Measurements from ENCODE around the gene TPP2.

The TPP2 gene

GRCh38 chr13:102651392-102651791, 54.6 kb downstream of the TPP2 start:
- H3K4me1 Mint-ChIP-seq (ENCODE audit: low read depth), result no peaks in the 10 kb centered on the region
- no peaks in the 10 kb centered on the region for H3K27me3 Mint-ChIP-seq
- peaks cover 58% of the 10 kb centered on the region for H3K36me3 Mint-ChIP-seq (ENCODE audit: low read depth)
- H3K9me3 Mint-ChIP-seq, result no peaks in the 10 kb centered on the region
- no peak overlapping the region for H3K4me3 Mint-ChIP-seq
- no peak overlapping the region for H3K27ac Mint-ChIP-seq
- intact Hi-C loops (cut with micrococcal nuclease), result no loop called here

GRCh38 chr13:102651892-102652291, 55.1 kb downstream of the TPP2 start:
- H3K4me1 Mint-ChIP-seq (ENCODE audit: low read depth), result no peaks in the 10 kb centered on the region
- peaks cover 53% of the 10 kb centered on the region for H3K36me3 Mint-ChIP-seq (ENCODE audit: low read depth)
- no peaks in the 10 kb centered on the region for H3K27me3 Mint-ChIP-seq
- no peak overlapping the region for H3K27ac Mint-ChIP-seq
- H3K4me3 Mint-ChIP-seq, result no peak overlapping the region
- H3K9me3 Mint-ChIP-seq, result no peaks in the 10 kb centered on the region
- intact Hi-C loops (cut with micrococcal nuclease), result no loop called here

- Mint-ChIP-seq H3K4me1 (ENCODE audit: low read depth) (no peaks in the 10 kb centered on the region), H3K27me3 (no peaks in the 10 kb centered on the region), H3K27ac (no peak overlapping the region), H3K9me3 (peaks cover 9% of the 10 kb centered on the region), H3K36me3 (ENCODE audit: low read depth) (peaks cover 25% of the 10 kb centered on the region), H3K4me3 (no peak overlapping the region)
- intact Hi-C loops (cut with micrococcal nuclease), result no loop called here
Measured at GRCh38 chr13:102654756-102655155, 58.0 kb downstream of the TPP2 start.

- no peak overlapping the region for H3K4me3 Mint-ChIP-seq
- no peak overlapping the region for H3K27ac Mint-ChIP-seq
- H3K9me3 Mint-ChIP-seq, result peaks cover 9% of the 10 kb centered on the region
- H3K36me3 Mint-ChIP-seq (ENCODE audit: low read depth), result peaks cover 10% of the 10 kb centered on the region
- no peaks in the 10 kb centered on the region for H3K4me1 Mint-ChIP-seq (ENCODE audit: low read depth)
- intact Hi-C loops (cut with micrococcal nuclease), result loop anchor here (2.0 kb wide), 1 partner anchor 13 kb away; no protein-coding TSS in a partner anchor
- H3K27me3 Mint-ChIP-seq, result no peaks in the 10 kb centered on the region
Measured at GRCh38 chr13:102657630-102658029, 60.8 kb downstream of the TPP2 start.

- Mint-ChIP-seq H3K36me3 (ENCODE audit: low read depth) (peaks cover under 1% of the 10 kb centered on the region), H3K4me3 (no peak overlapping the region), H3K27me3 (no peaks in the 10 kb centered on the region), H3K4me1 (ENCODE audit: low read depth) (no peaks in the 10 kb centered on the region), H3K27ac (no peak overlapping the region), H3K9me3 (peaks cover 9% of the 10 kb centered on the region)
- intact Hi-C loops (cut with micrococcal nuclease), result loop anchor here (2.0 kb wide), 1 partner anchor 14 kb away; no protein-coding TSS in a partner anchor
Measured at GRCh38 chr13:102658660-102659059, 61.9 kb downstream of the TPP2 start.

- intact Hi-C loops (cut with micrococcal nuclease), result loop anchor here (2.0 kb wide), 1 partner anchor 14 kb away; no protein-coding TSS in a partner anchor
- H3K4me3 Mint-ChIP-seq, result no peak overlapping the region
- H3K9me3 Mint-ChIP-seq, result peaks cover 9% of the 10 kb centered on the region
- H3K4me1 Mint-ChIP-seq (ENCODE audit: low read depth), result no peaks in the 10 kb centered on the region
- H3K27me3 Mint-ChIP-seq, result no peaks in the 10 kb centered on the region
- H3K27ac Mint-ChIP-seq, result no peak overlapping the region
- H3K36me3 Mint-ChIP-seq (ENCODE audit: low read depth), result peaks cover 6% of the 10 kb centered on the region
Measured at GRCh38 chr13:102659168-102659713, 62.5 kb downstream of the TPP2 start.

- Mint-ChIP-seq H3K27ac (no peak overlapping the region), H3K27me3 (no peaks in the 10 kb centered on the region), H3K4me3 (no peak overlapping the region), H3K9me3 (no peaks in the 10 kb centered on the region), H3K36me3 (ENCODE audit: low read depth) (peaks cover 73% of the 10 kb centered on the region), H3K4me1 (ENCODE audit: low read depth) (no peaks in the 10 kb centered on the region)
- intact Hi-C loops (cut with micrococcal nuclease), result loop anchor here (10.0 kb wide), 1 partner anchor 52 kb away; no protein-coding TSS in a partner anchor
Measured at GRCh38 chr13:102667023-102667422, 70.2 kb downstream of the TPP2 start.

GRCh38 chr13:102667911-102668310, 71.1 kb downstream of the TPP2 start:
- Mint-ChIP-seq H3K4me3 (no peak overlapping the region), H3K36me3 (ENCODE audit: low read depth) (peaks cover 82% of the 10 kb centered on the region), H3K27me3 (no peaks in the 10 kb centered on the region)

GRCh38 chr13:102670130-102670529, 73.3 kb downstream of the TPP2 start:
- H3K4me3 Mint-ChIP-seq, result no peak overlapping the region
- intact Hi-C loops (cut with micrococcal nuclease), result loop anchor here (5.0 kb wide), 1 partner anchor 33 kb away; no protein-coding TSS in a partner anchor

More at GRCh38 chr13:102667911-102668310, 71.1 kb downstream of the TPP2 start:
- intact Hi-C loops (cut with micrococcal nuclease), result loop anchor here (10.0 kb wide), 1 partner anchor 53 kb away; no protein-coding TSS in a partner anchor
- H3K9me3 Mint-ChIP-seq, result no peaks in the 10 kb centered on the region
- H3K4me1 Mint-ChIP-seq (ENCODE audit: low read depth), result no peaks in the 10 kb centered on the region
- no peak overlapping the region for H3K27ac Mint-ChIP-seq

GRCh38 chr13:102675115-102675514, 78.3 kb downstream of the TPP2 start:
- intact Hi-C loops (cut with micrococcal nuclease), result no loop called here
- H3K27ac Mint-ChIP-seq, result no peak overlapping the region
- H3K9me3 Mint-ChIP-seq, result no peaks in the 10 kb centered on the region
- H3K4me3 Mint-ChIP-seq, result no peak overlapping the region
- H3K36me3 Mint-ChIP-seq (ENCODE audit: low read depth), result peaks cover 80% of the 10 kb centered on the region
- H3K4me1 Mint-ChIP-seq (ENCODE audit: low read depth), result peaks cover 10% of the 10 kb centered on the region
- no peaks in the 10 kb centered on the region for H3K27me3 Mint-ChIP-seq

More at GRCh38 chr13:102670130-102670529, 73.3 kb downstream of the TPP2 start:
- Mint-ChIP-seq H3K9me3 (no peaks in the 10 kb centered on the region), H3K27ac (no peak overlapping the region), H3K4me1 (ENCODE audit: low read depth) (no peaks in the 10 kb centered on the region), H3K27me3 (no peaks in the 10 kb centered on the region), H3K36me3 (ENCODE audit: low read depth) (peaks cover 88% of the 10 kb centered on the region)

- H3K9me3 Mint-ChIP-seq, result no peaks in the 10 kb centered on the region
- peaks cover 25% of the 10 kb centered on the region for H3K4me1 Mint-ChIP-seq (ENCODE audit: low read depth)
- H3K36me3 Mint-ChIP-seq (ENCODE audit: low read depth), result peaks cover 63% of the 10 kb centered on the region
- intact Hi-C loops (cut with micrococcal nuclease), result no loop called here
- no peaks in the 10 kb centered on the region for H3K27me3 Mint-ChIP-seq
- H3K27ac Mint-ChIP-seq, result no peak overlapping the region
- H3K4me3 Mint-ChIP-seq, result no peak overlapping the region
Measured at GRCh38 chr13:102677122-102677521, 80.3 kb downstream of the TPP2 start.

- Mint-ChIP-seq H3K36me3 (ENCODE audit: low read depth) (peaks cover 49% of the 10 kb centered on the region), H3K27ac (no peak overlapping the region), H3K27me3 (no peaks in the 10 kb centered on the region), H3K4me3 (no peak overlapping the region), H3K9me3 (no peaks in the 10 kb centered on the region), H3K4me1 (ENCODE audit: low read depth) (peaks cover 35% of the 10 kb centered on the region)
- intact Hi-C loops (cut with micrococcal nuclease), result no loop called here
Measured at GRCh38 chr13:102678339-102679107, 81.7 kb downstream of the TPP2 start.

GRCh38 chr13:102679449-102680132, 82.8 kb downstream of the TPP2 start:
- H3K27ac Mint-ChIP-seq, result peak overlapping the region; percentile 77
- peaks cover 41% of the 10 kb centered on the region for H3K36me3 Mint-ChIP-seq (ENCODE audit: low read depth)
- intact Hi-C loops (cut with micrococcal nuclease), result loop anchor here (10.0 kb wide), 1 partner anchor 95 kb away; the partner anchor contains the start of gene TEX30
- no peaks in the 10 kb centered on the region for H3K9me3 Mint-ChIP-seq
- H3K4me3 Mint-ChIP-seq, result no peak overlapping the region
- H3K27me3 Mint-ChIP-seq, result no peaks in the 10 kb centered on the region
- H3K4me1 Mint-ChIP-seq (ENCODE audit: low read depth), result peaks cover 35% of the 10 kb centered on the region
